Measurements from ENCODE around the gene RUSC1.

Gene RUSC1

GRCh38 chr1:155295183-155295941, 25.3 kb upstream of the RUSC1 start:
- in situ Hi-C loops (cut with MboI; ENCODE audit: low pct_unique_long_range_greater_than_20kb, low sequenced_read_pairs, unreplicated experiment) = no loop called here
- TF ChIP-seq, protein P1, sequence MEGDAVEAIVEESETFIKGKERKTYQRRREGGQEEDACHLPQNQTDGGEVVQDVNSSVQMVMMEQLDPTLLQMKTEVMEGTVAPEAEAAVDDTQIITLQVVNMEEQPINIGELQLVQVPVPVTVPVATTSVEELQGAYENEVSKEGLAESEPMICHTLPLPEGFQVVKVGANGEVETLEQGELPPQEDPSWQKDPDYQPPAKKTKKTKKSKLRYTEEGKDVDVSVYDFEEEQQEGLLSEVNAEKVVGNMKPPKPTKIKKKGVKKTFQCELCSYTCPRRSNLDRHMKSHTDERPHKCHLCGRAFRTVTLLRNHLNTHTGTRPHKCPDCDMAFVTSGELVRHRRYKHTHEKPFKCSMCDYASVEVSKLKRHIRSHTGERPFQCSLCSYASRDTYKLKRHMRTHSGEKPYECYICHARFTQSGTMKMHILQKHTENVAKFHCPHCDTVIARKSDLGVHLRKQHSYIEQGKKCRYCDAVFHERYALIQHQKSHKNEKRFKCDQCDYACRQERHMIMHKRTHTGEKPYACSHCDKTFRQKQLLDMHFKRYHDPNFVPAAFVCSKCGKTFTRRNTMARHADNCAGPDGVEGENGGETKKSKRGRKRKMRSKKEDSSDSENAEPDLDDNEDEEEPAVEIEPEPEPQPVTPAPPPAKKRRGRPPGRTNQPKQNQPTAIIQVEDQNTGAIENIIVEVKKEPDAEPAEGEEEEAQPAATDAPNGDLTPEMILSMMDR (IDR thresholded peaks at IDR 0.05; ENCODE audit: extremely low read depth, insufficient read depth, missing control alignments) = no peak

DNA sequence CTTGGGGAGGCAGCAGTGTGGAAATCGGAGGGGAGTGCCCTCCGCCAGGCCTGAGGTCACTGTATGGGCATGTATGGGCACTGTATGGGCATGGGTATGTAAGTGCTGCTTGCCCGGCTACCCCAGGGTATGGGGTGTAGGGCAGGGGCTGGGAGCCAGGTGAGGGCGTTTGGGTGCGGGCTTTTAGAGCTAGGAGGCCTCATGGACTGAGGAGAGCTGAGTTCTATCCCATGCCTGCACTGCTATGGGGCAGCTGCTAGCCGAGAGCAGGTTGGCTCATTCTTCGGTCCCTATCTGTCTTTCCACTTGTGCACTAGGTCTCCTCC, 24.8 kb upstream of the RUSC1 start:
- TF ChIP-seq, protein P1 (IDR thresholded peaks at IDR 0.05; ENCODE audit: extremely low read depth, insufficient read depth, missing control alignments) = no peak
- in situ Hi-C loops (cut with MboI; ENCODE audit: low pct_unique_long_range_greater_than_20kb, low sequenced_read_pairs, unreplicated experiment) = no loop called here
- DNase-seq (ENCODE audit: low spot score) = no peak

More at GRCh38 chr1:155295183-155295941, 25.3 kb upstream of the RUSC1 start:
- DNase-seq (ENCODE audit: low spot score) = no peak

DNA sequence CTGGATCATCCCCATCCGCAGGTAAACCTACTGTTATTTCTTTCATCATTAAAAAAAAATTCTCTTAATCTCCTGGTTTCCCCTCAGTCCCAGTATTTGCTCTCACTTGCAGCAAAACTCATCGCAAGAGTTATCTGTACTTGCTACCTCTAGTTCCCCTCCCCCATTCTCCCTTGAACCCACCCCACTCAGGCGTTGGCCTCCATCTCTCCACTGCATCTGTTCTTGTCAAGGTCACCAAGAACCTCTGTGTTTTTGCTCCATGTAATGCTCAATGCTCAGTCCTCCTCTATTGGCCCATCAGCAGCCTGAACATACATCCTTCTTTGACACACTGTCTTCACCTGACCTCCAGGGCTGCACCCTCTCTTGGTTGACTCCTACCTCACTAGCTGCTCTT, 24.0 kb upstream of the RUSC1 start:
- in situ Hi-C loops (cut with MboI; ENCODE audit: low pct_unique_long_range_greater_than_20kb, low sequenced_read_pairs, unreplicated experiment) = no loop called here
- TF ChIP-seq, protein P1 (IDR thresholded peaks at IDR 0.05; ENCODE audit: extremely low read depth, insufficient read depth, missing control alignments) = no peak
- no peak for DNase-seq (ENCODE audit: low spot score)

DNA sequence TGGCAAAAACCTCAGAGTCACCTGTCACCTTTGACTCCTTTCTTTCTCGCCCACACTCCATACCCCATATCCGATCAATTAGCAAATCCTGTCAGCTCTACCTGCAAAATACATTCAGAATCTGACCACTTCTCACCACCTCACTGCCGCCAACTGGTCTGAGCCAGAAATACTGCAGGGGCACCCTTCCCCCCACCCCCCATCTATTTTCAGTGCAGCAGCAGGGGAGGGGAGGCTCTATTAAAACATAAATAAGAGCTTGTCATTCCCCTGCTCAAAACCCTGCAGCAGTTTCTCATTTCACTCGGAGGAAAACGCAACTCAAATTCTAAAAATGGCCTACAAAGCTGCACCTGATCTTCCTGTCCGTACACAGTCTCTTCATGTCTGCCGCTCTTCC, 23.3 kb upstream of the RUSC1 start:
- in situ Hi-C loops (cut with MboI; ENCODE audit: low pct_unique_long_range_greater_than_20kb, low sequenced_read_pairs, unreplicated experiment) = no loop called here
- DNase-seq (ENCODE audit: low spot score) = no peak
- TF ChIP-seq, protein P1 (IDR thresholded peaks at IDR 0.05; ENCODE audit: extremely low read depth, insufficient read depth, missing control alignments) = no peak

DNA sequence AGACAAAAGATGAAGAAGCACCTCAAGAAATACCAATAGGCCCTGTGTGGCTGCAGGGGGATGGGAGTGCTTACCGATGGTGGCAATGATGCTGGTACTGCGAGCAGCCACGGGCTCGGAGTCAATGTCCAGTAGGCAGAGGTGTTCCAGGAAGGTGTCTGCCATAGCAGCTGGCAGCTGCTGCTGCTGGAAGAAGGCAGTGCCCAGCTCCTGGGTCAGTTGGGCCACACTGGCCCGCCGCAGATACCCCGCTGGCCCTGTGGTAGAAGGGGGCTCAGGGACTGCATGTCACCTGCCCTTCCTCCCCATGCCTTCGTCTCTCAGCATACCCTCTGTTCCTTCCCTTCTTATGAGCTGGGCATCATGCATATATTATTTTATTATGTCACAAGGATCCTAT, 20.7 kb upstream of the RUSC1 start:
- in situ Hi-C loops (cut with MboI; ENCODE audit: low pct_unique_long_range_greater_than_20kb, low sequenced_read_pairs, unreplicated experiment) = no loop called here
- TF ChIP-seq, protein P1 (IDR thresholded peaks at IDR 0.05; ENCODE audit: extremely low read depth, insufficient read depth, missing control alignments) = no peak
- no peak for DNase-seq (ENCODE audit: low spot score)

- no peak for DNase-seq (ENCODE audit: low spot score)
- in situ Hi-C loops (cut with MboI; ENCODE audit: low pct_unique_long_range_greater_than_20kb, low sequenced_read_pairs, unreplicated experiment) = no loop called here
Observed at GRCh38 chr1:155300553-155301329, 20.0 kb upstream of the RUSC1 start.

More at GRCh38 chr1:155300553-155301329, 20.0 kb upstream of the RUSC1 start:
- TF ChIP-seq, protein P1 (IDR thresholded peaks at IDR 0.05; ENCODE audit: extremely low read depth, insufficient read depth, missing control alignments) = no peak
